Breast epithelium (tissue), 4 donors: ENCODE measurements around the gene CUEDC2. TPM values are rescaled to one million over a fixed set of nuclear protein-coding genes. Genes with fewer than 3 reads are reported as not detected.

Source experiments
- DNase-seq, 2 donors: peaks; one replicate each; pipeline ENCODE4 v3.0.0-alpha.2; 2019; ENCODE audit warnings: low spot score in 2 of 2
- H3K27ac ChIP-seq, 2 donors: fragments of 200-600 bp; sonication (generic) in 1 of 2; one replicate each; pipeline ENCODE4 v1.5.1; 2016 to 2019; ENCODE audit warnings: mild to moderate bottlenecking in 1 of 2
- H3K27me3 ChIP-seq, 2 donors: fragments of 200-600 bp; sonication (generic) in 1 of 2; one replicate each; pipeline versions ENCODE4 v1.5.1 to v1.6.0; 2017 to 2019; ENCODE audit warnings: control low read depth in 1 of 2, mild to moderate bottlenecking in 1 of 2
- H3K36me3 ChIP-seq: fragments of 200-600 bp; one replicate; pipeline ENCODE4 v1.5.1; 2019
- H3K4me1 ChIP-seq, 2 donors: fragments of 200-600 bp; sonication (generic); one replicate each; pipeline ENCODE4 v1.5.1; 2016 to 2019; ENCODE audit warnings: control low read depth in 1 of 2
- H3K4me3 ChIP-seq, 3 donors: fragments of 200-600 bp; sonication (generic); 1 replicate in 2 of 3; 2 replicates in 1 of 3; pipeline ENCODE4 v1.5.1; 2016 to 2019; ENCODE audit warnings: mild to moderate bottlenecking in 3 of 3, moderate library complexity in 2 of 3
- H3K9me3 ChIP-seq, 2 donors: fragments of 200-600 bp; sonication (generic) in 1 of 2; one replicate each; pipeline ENCODE4 v1.5.1; 2016 to 2019; ENCODE audit warnings: control low read depth in 1 of 2
- CTCF ChIP-seq, 3 donors: fragments of 450-650 bp; IDR thresholded peaks; one replicate each; pipeline ENCODE4 v1.5.1; 2016 to 2017; ENCODE audit warnings: antibody characterized with exemption in 3 of 3, mild to moderate bottlenecking in 3 of 3, moderate library complexity in 3 of 3
- POLR2A ChIP-seq: fragments of 450-650 bp; IDR thresholded peaks from one replicate; pipeline ENCODE4 v1.6.1; 2016; ENCODE audit warnings: antibody characterized with exemption, mild to moderate bottlenecking, moderate library complexity
- POLR2AphosphoS5 ChIP-seq, 3 donors: sonication (generic); formaldehyde crosslinking; IDR thresholded peaks; one replicate each; pipeline ENCODE4 v1.6.1; 2017; ENCODE audit warnings: antibody characterized with exemption in 3 of 3
- intact Hi-C: fragments of 100-400 bp; cut with DNase I; formaldehyde crosslinking; loops from one replicate; pipeline ENCODE4 v1.15.1; 2023; ENCODE audit warnings: low total_unique reads
- total RNA-seq, 3 donors: library from RNA; depleted of rRNA; stranded (reverse); fragments of >200 nt; gene quantifications; one replicate each; pipeline ENCODE4 v1.1.0, GENCODE V29; 2016

The CUEDC2 gene
- total RNA-seq, 3 donors from 2014 or later, result 49.8 to 54.4 (median 50.3) TPM

GRCh38 chr10:102399217-102400021 lies 33.0 kb downstream of the CUEDC2 start:
- peaks cover 4 to 11% of the 10 kb centered on the region in 2 donors for H3K4me1 ChIP-seq
- peak overlapping the region; percentile 55 to 71 (median 67) for H3K4me3 ChIP-seq
- peak; percentile 82 to 90 for DNase-seq
- TF ChIP-seq POLR2A, result no peak
- peak; percentile 91 to 93 (median 93) for TF ChIP-seq CTCF (IDR thresholded peaks at IDR 0.05)
- peak; percentile 65 to 86 (median 83) for TF ChIP-seq POLR2AphosphoS5 (IDR thresholded peaks at IDR 0.05)
- H3K36me3 ChIP-seq, result no peaks in the 10 kb centered on the region
- H3K9me3 ChIP-seq, result no peaks in the 10 kb centered on the region
- intact Hi-C loops, result loop anchor here (10.0 kb wide), 1 partner anchor 245 kb away; the partner anchor contains the start of gene NOLC1
- H3K27me3 ChIP-seq, result no peaks in the 10 kb centered on the region
- peak overlapping the region; percentile 91 to 95 for H3K27ac ChIP-seq

DNA sequence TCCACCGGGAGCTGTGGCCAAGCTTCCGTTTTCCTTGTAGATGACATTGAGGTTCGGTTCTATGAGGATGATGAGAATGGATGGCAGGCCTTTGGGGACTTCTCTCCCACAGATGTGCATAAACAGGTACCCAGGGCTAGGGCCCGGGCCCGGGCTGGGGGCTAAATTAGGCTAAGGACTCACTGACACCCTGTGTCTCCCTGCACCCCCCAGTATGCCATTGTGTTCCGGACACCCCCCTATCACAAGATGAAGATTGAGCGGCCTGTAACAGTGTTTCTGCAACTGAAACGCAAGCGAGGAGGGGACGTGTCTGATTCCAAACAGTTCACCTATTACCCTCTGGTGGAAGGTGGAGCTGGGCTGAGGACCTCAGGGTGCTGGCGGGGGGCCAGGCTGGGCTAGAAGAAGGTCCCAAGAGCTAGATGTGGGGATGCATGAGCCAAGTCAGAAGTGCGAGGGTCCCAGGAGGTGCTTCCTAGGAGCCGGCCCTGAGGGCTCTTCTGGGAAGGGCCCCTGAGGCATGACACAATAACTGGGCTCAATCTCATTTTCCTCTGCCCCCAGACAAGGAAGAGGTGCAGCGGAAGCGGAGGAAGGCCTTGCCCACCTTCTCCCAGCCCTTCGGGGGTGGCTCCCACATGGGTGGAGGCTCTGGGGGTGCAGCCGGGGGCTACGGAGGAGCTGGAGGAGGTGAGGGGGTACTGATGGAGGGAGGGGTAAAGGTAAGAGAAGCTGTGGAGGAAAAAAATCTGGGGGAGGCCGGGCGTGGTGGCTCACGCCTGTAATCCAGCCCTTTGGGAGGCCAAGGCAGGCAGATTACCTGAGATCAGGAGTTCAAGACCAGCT lies 34.0 kb downstream of the CUEDC2 start:
- no peaks in the 10 kb centered on the region for H3K36me3 ChIP-seq
- intact Hi-C loops, result no loop called here

DNA sequence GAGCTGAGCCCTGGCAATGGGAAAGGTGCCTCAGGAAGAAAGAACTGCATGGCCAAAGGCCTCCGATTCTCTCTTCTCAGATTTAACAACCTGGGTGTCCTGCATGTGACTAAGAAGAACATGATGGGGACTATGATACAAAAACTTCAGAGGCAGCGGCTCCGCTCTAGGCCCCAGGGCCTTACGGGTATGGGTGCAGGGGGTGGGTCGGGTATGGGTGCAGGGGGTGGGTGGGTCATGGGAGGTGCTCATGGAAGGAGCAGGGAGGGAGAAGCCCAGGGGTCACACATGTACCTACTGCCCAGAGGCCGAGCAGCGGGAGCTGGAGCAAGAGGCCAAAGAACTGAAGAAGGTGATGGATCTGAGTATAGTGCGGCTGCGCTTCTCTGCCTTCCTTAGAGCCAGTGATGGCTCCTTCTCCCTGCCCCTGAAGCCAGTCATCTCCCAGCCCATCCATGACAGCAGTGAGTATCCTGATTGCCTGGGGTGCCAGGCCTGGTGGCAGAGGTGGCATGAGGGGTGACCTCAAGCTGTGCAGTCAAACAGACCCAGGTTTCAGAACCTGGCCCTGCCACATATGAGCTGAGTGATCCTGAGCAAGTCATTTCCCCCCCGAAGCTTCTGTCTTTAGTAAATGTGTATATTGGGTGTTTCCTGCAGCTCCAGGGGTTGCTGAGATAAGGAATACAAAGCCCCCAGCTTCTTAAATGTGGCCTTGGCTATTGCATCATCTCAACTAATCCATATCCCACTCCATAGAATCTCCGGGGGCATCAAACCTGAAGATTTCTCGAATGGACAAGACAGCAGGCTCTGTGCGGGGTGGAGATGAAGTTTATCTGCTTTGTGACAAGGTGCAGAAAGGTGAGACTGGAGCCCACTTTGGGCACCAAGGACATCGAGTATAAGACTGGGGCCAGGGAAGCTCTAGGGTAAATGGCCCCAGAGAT lies 34.9 kb downstream of the CUEDC2 start:
- H3K27ac ChIP-seq, result peak overlapping the region; percentile 96 to 97
- intact Hi-C loops, result no loop called here
- no peak for DNase-seq
- no peaks in the 10 kb centered on the region for H3K9me3 ChIP-seq
- H3K36me3 ChIP-seq, result no peaks in the 10 kb centered on the region
- peaks cover 4 to 11% of the 10 kb centered on the region in 2 donors for H3K4me1 ChIP-seq
- H3K4me3 ChIP-seq, result no peak overlapping the region
- TF ChIP-seq POLR2A (no peak), POLR2AphosphoS5 (IDR thresholded peaks at IDR 0.05) (no peak), CTCF (IDR thresholded peaks at IDR 0.05) (no peak)
- H3K27me3 ChIP-seq, result no peaks in the 10 kb centered on the region

More for the DNA sequence above, 34.0 kb downstream of the CUEDC2 start:
- no peaks in the 10 kb centered on the region for H3K9me3 ChIP-seq
- H3K4me1 ChIP-seq, result peaks cover 4 to 11% of the 10 kb centered on the region in 2 donors
- H3K4me3 ChIP-seq, result peak overlapping the region in 2 of 3 donors; percentile 67 to 71
- DNase-seq, result no peak
- H3K27ac ChIP-seq, result peak overlapping the region; percentile 40 to 91
- no peak for TF ChIP-seq CTCF (IDR thresholded peaks at IDR 0.05)
- TF ChIP-seq POLR2AphosphoS5 (IDR thresholded peaks at IDR 0.05), result no peak
- no peak for TF ChIP-seq POLR2A
- H3K27me3 ChIP-seq, result no peaks in the 10 kb centered on the region

- DNase-seq, result no peak
- intact Hi-C loops, result no loop called here
- H3K36me3 ChIP-seq, result no peaks in the 10 kb centered on the region
- no peaks in the 10 kb centered on the region for H3K27me3 ChIP-seq
- H3K4me3 ChIP-seq, result peak overlapping the region in 1 of 3 donors; percentile 82
- TF ChIP-seq CTCF (IDR thresholded peaks at IDR 0.05), result no peak
- TF ChIP-seq POLR2A, result no peak
- TF ChIP-seq POLR2AphosphoS5 (IDR thresholded peaks at IDR 0.05), result no peak
- H3K4me1 ChIP-seq, result peaks cover 4 to 11% of the 10 kb centered on the region in 2 donors
- H3K9me3 ChIP-seq, result no peaks in the 10 kb centered on the region
- peak overlapping the region; percentile 96 to 97 for H3K27ac ChIP-seq
Observed at GRCh38 chr10:102396730-102397151, 35.6 kb downstream of the CUEDC2 start.
